ENCODE results near the gene ENTR1. TPM values are rescaled to one million over a fixed set of nuclear protein-coding genes. Genes with fewer than 3 reads are reported as not detected.

ENTR1 gene
- total and polyA plus RNA-seq, 2 of the 13 experiments (the other 11 are each of a cell fraction or from before 2014, with no cell fraction given), result 70.1 to 76.4 TPM

DNA sequence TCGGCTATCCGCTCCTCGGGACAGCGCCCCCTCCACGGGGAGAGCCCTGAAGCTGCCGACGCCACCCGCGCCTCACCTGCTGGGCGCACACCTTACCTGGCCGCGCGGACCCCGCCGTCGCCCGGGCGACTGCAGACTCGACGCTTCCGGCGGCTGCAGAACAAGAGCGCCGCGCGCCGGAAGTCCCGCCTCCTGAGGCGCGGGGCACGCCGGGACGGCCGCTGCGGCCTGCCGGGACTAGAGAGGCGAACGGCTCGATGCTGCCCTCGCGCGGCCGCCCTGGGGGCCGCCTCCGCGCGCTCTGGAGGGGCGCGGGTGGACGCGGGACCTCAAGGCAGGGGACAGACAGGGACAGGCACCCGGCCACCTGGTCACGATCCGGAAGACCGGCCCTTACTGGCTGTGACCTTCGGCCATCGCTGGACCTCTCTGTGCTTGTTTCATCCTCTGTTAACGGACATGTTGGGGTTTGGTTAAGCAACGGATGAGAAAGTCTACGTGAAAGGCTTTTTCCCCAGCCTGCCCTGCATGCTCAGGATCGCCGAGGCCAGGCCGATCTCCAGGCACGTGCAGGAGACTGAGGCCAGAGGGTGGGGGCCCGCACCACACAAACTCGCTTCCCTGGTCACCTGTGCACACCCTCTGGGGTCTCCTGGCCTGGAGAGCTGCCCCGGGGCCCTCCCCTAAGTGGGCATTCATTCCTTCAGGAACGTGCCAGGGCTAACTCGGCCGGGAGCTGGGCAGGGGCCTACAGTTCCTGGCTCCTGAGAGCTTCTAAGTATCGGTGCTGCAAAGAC, 10.2 kb downstream of the ENTR1 start, which contains the start of gene SNAPC4 (continued):
- TF ChIP-seq ZNF138 (CRISPR knock-in tag; IDR thresholded peaks at IDR 0.05; ENCODE audit: low read depth) (no peak), NFIB (CRISPR knock-in tag; IDR thresholded peaks at IDR 0.05; ENCODE audit: borderline replicate concordance) (no peak), ZNF598 (CRISPR knock-in tag; IDR thresholded peaks at IDR 0.05; ENCODE audit: borderline replicate concordance) (no peak), MXD4 (CRISPR knock-in tag; IDR thresholded peaks at IDR 0.05) (no peak), KMT2B (CRISPR knock-in tag; IDR thresholded peaks at IDR 0.05) (no peak; the same call in 1 of the 2 replicates), ZZZ3 (CRISPR knock-in tag; IDR thresholded peaks at IDR 0.05; ENCODE audit: borderline replicate concordance) (peak; percentile 24; the same call in 1 of the 2 replicates), ZBTB3 (CRISPR knock-in tag; IDR thresholded peaks at IDR 0.05; ENCODE audit: borderline replicate concordance, low read depth) (no peak), SPEN (CRISPR knock-in tag; IDR thresholded peaks at IDR 0.05; ENCODE audit: low read depth) (peak; percentile 94; the same call in 1 of the 2 replicates), KLF16 (CRISPR knock-in tag; IDR thresholded peaks at IDR 0.05) (peak in 1 of 2 experiments; percentile 45; a peak in 1 of 4 replicates), ZNF775 (CRISPR knock-in tag; IDR thresholded peaks at IDR 0.05; ENCODE audit: borderline replicate concordance) (no peak; the same call in 1 of the 2 replicates), MEIS2 (CRISPR knock-in tag; IDR thresholded peaks at IDR 0.05) (no peak), ZNF879 (CRISPR knock-in tag; IDR thresholded peaks at IDR 0.05) (no peak), ZNF430 (CRISPR knock-in tag; IDR thresholded peaks at IDR 0.05) (0 out of 2 replicates have a peak, but pooled peaks have one; percentile 52), GTF3A (CRISPR knock-in tag; conservative IDR thresholded peaks at IDR 0.05) (no peak; the same call in 1 of the 2 replicates), ZNF329 (CRISPR knock-in tag; IDR thresholded peaks at IDR 0.05; ENCODE audit: low read depth) (no peak), ZBTB42 (CRISPR knock-in tag; IDR thresholded peaks at IDR 0.05) (no peak)
- TF ChIP-seq, protein P1, sequence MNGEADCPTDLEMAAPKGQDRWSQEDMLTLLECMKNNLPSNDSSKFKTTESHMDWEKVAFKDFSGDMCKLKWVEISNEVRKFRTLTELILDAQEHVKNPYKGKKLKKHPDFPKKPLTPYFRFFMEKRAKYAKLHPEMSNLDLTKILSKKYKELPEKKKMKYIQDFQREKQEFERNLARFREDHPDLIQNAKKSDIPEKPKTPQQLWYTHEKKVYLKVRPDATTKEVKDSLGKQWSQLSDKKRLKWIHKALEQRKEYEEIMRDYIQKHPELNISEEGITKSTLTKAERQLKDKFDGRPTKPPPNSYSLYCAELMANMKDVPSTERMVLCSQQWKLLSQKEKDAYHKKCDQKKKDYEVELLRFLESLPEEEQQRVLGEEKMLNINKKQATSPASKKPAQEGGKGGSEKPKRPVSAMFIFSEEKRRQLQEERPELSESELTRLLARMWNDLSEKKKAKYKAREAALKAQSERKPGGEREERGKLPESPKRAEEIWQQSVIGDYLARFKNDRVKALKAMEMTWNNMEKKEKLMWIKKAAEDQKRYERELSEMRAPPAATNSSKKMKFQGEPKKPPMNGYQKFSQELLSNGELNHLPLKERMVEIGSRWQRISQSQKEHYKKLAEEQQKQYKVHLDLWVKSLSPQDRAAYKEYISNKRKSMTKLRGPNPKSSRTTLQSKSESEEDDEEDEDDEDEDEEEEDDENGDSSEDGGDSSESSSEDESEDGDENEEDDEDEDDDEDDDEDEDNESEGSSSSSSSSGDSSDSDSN (CRISPR knock-in tag; IDR thresholded peaks at IDR 0.05), result peak; percentile 63
- TF ChIP-seq, protein P2, sequence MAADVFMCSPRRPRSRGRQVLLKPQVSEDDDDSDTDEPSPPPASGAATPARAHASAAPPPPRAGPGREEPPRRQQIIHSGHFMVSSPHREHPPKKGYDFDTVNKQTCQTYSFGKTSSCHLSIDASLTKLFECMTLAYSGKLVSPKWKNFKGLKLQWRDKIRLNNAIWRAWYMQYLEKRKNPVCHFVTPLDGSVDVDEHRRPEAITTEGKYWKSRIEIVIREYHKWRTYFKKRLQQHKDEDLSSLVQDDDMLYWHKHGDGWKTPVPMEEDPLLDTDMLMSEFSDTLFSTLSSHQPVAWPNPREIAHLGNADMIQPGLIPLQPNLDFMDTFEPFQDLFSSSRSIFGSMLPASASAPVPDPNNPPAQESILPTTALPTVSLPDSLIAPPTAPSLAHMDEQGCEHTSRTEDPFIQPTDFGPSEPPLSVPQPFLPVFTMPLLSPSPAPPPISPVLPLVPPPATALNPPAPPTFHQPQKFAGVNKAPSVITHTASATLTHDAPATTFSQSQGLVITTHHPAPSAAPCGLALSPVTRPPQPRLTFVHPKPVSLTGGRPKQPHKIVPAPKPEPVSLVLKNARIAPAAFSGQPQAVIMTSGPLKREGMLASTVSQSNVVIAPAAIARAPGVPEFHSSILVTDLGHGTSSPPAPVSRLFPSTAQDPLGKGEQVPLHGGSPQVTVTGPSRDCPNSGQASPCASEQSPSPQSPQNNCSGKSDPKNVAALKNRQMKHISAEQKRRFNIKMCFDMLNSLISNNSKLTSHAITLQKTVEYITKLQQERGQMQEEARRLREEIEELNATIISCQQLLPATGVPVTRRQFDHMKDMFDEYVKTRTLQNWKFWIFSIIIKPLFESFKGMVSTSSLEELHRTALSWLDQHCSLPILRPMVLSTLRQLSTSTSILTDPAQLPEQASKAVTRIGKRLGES (CRISPR knock-in tag; IDR thresholded peaks at IDR 0.05; ENCODE audit: borderline replicate concordance), result no peak
- TF ChIP-seq, protein P3, sequence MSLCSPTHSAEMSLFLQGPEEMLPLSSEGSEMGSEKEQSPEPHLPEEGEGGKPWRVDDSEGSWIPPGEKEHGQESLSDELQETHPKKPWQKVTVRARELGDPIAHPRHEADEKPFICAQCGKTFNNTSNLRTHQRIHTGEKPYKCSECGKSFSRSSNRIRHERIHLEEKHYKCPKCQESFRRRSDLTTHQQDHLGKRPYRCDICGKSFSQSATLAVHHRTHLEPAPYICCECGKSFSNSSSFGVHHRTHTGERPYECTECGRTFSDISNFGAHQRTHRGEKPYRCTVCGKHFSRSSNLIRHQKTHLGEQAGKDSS (CRISPR knock-in tag; IDR thresholded peaks at IDR 0.05; ENCODE audit: borderline replicate concordance, low read depth), result no peak
- TF ChIP-seq, protein P4, sequence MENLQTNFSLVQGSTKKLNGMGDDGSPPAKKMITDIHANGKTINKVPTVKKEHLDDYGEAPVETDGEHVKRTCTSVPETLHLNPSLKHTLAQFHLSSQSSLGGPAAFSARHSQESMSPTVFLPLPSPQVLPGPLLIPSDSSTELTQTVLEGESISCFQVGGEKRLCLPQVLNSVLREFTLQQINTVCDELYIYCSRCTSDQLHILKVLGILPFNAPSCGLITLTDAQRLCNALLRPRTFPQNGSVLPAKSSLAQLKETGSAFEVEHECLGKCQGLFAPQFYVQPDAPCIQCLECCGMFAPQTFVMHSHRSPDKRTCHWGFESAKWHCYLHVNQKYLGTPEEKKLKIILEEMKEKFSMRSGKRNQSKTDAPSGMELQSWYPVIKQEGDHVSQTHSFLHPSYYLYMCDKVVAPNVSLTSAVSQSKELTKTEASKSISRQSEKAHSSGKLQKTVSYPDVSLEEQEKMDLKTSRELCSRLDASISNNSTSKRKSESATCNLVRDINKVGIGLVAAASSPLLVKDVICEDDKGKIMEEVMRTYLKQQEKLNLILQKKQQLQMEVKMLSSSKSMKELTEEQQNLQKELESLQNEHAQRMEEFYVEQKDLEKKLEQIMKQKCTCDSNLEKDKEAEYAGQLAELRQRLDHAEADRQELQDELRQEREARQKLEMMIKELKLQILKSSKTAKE (CRISPR knock-in tag; IDR thresholded peaks at IDR 0.05; ENCODE audit: borderline replicate concordance), result no peak

All from HepG2 (cell line).